ENCODE measurements around the gene ARRDC2. TPM values are rescaled to one million over a fixed set of nuclear protein-coding genes. Genes with fewer than 3 reads are reported as not detected.

The ARRDC2 gene
- total RNA-seq, 6 experiments from 2014 or later = 3.6 to 28.5 (median 10.8) TPM

DNA sequence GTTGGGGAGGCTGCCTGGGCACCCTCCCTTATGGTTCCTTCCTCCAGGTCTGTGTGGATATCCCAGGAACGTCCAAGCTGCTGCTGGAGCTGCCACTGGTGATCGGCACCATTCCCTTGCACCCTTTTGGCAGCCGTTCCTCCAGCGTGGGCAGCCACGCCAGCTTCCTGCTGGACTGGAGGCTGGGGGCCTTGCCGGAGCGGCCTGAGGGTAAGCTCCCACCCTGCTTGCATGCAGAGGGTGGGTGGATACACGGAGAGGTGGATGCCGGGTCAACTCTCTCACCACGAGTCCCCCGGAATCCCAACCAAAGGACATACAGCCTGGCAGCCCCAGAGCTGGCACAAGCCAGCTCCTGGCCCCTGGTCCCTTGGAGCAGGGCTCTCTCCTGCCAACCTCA lies 2.2 kb downstream of the ARRDC2 start:
- H3K36me3 ChIP-seq = peaks cover 0 to 35% (median 14%) of the 10 kb centered on the region in 4 donors
- peaks cover 0 to 27% (median 2%) of the 10 kb centered on the region in 4 donors for H3K4me1 ChIP-seq
- no CpG with 5 or more reads among the region's 11 CpGs for WGBS (ENCODE audit: insufficient coverage, low coverage, low lambda C conversion rate, missing lambda C conversion rate)
- no peaks in the 10 kb centered on the region for H3K27me3 ChIP-seq
- ATAC-seq (no peak), DNase-seq (no peak)
- H3K9me3 ChIP-seq = no peaks in the 10 kb centered on the region
- H3K27ac ChIP-seq = peak overlapping the region in 2 of 3 donors; percentile 75 to 94
- intact Hi-C loops (cut with DNase I) = loop anchor here in 1 of 2 donors (5.0 kb wide), 1 partner anchor 47 kb away; no protein-coding TSS in a partner anchor
- no peak for TF ChIP-seq POLR2A (IDR thresholded peaks at IDR 0.05)
- TF ChIP-seq, protein P1, sequence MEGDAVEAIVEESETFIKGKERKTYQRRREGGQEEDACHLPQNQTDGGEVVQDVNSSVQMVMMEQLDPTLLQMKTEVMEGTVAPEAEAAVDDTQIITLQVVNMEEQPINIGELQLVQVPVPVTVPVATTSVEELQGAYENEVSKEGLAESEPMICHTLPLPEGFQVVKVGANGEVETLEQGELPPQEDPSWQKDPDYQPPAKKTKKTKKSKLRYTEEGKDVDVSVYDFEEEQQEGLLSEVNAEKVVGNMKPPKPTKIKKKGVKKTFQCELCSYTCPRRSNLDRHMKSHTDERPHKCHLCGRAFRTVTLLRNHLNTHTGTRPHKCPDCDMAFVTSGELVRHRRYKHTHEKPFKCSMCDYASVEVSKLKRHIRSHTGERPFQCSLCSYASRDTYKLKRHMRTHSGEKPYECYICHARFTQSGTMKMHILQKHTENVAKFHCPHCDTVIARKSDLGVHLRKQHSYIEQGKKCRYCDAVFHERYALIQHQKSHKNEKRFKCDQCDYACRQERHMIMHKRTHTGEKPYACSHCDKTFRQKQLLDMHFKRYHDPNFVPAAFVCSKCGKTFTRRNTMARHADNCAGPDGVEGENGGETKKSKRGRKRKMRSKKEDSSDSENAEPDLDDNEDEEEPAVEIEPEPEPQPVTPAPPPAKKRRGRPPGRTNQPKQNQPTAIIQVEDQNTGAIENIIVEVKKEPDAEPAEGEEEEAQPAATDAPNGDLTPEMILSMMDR (IDR thresholded peaks at IDR 0.05) = no peak
- H3K4me3 ChIP-seq = peak overlapping the region; percentile 53 to 72 (median 60)

DNA sequence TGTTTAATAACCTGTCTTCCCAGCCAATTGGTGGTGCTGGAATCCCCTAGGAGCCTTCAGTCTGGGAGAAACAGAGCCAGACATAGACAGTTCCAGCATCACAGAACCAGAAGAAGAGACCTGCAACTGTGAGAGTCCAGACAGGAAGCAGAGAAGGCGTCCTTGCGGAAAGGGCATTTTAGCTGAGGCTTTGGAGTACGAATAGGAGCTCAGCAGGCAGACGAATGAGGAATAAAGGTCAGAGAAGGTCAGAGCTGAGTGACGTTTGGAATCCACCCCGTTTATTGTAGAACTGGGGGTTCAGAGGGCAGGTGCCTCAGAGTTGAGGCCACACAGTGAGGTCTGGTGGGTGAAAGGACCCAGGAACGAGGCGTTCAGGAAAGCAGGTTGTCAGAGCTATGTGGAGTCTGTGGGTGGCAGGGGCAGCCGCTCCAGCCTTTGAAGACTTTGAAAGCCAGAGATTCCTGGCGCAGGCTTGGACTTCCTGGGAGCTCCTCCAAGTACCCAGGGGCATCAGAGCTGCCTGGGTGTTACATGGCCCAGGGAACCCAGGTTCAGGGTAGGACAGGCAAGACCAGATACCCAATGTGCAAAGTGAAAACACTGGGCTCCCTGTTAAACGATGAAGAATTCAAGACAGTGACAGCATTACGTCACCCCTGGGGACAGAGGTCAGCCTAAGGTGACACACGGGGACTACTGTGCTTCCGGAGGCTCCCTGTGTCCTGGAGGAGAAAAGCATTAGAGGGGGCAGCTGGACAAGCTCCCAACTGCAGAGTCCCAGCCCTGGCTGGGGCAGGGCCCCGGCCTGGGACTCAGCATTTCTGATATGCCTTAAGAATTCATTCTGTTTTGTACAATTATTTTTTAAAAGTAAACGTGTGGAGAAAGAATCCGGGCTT lies 5.5 kb downstream of the ARRDC2 start:
- Histone ChIP-seq H3K9me3 (no peaks in the 10 kb centered on the region), H3K27ac (peak overlapping the region; percentile 72 to 90 (median 87)), H3K4me1 (peaks cover 0 to 23% (median 2%) of the 10 kb centered on the region in 4 donors), H3K27me3 (no peaks in the 10 kb centered on the region), H3K4me3 (peak overlapping the region in 1 of 3 donors; percentile 18), H3K36me3 (peaks cover 0 to 35% (median 14%) of the 10 kb centered on the region in 4 donors)
- ATAC-seq (peak; percentile 63 to 88 (median 78)), DNase-seq (peak; percentile 58 to 81 (median 80))
- TF ChIP-seq POLR2A (IDR thresholded peaks at IDR 0.05) = no peak
- TF ChIP-seq, protein P1 (IDR thresholded peaks at IDR 0.05) = no peak
- 39% methylated on average over 15 of the region's 17 CpGs for WGBS (ENCODE audit: insufficient coverage, low coverage, low lambda C conversion rate, missing lambda C conversion rate)
- intact Hi-C loops (cut with DNase I) = loop anchor here in 1 of 2 donors (5.0 kb wide), 1 partner anchor 44 kb away; no protein-coding TSS in a partner anchor

DNA sequence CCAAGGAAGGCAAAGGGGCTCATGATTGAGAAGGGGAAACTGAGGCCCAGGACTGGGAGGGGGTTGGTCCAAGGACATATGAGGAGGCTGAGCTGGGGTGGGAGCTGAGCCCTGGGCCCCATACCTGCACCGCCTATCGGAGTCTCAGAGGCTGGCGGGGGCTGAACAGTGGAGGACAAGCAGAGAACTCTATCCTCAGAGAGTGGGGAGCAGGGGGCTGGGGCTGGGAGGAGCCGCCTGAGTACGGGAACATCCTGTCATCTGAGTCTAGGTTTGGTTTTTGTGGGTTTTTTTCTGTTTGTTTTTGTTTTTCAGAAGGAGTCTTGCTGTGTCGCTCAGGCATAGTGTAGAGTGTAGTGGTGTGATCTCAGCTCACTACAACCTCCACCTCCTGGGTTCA lies 6.2 kb downstream of the ARRDC2 start:
- TF ChIP-seq, protein P1 (IDR thresholded peaks at IDR 0.05) = no peak
- TF ChIP-seq POLR2A (IDR thresholded peaks at IDR 0.05) = no peak
- no peak for DNase-seq

DNA sequence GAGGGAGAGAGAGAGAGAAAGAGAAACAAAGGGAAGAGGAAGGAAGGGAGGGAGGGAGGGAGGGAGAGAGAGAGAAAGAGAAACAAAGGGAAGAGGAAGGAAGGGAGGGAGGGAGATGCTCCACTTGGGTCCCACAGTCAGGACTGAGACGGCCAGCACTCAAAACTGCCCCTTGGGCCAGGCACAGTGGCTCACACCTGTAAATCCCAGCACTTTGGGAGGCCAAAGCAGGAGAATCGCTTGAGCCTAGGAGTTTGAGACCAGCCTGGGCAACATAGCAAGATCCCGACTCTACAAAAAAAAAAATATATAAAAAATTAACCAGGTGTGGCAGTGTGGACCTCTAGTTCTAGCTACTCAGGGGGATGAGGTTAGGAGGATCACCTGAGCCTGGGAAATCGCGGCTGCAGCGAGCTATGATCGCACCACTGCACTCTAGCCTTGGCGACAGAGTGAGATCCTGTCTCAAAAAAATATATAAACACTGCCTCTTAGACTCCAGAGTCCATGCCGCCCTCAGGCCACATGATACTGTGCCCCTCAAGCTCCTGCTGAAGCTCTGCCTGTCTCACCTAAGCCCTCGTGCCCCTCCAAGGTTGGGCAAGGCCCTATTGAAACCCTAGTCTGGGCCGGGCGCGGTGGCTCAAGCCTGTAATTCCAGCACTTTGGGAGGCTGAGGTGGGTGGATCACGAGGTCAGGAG lies 8.4 kb downstream of the ARRDC2 start:
- Histone ChIP-seq H3K4me3 (no peak overlapping the region), H3K9me3 (no peaks in the 10 kb centered on the region), H3K27ac (peak overlapping the region; percentile 18 to 67 (median 51)), H3K4me1 (peaks cover 3 to 30% (median 12%) of the 10 kb centered on the region in 4 donors), H3K36me3 (peaks cover 0 to 19% (median 4%) of the 10 kb centered on the region in 4 donors), H3K27me3 (no peaks in the 10 kb centered on the region)
- ATAC-seq (no peak), DNase-seq (no peak)
- WGBS (ENCODE audit: insufficient coverage, low coverage, low lambda C conversion rate, missing lambda C conversion rate) = 63% methylated on average over 6 of the region's 14 CpGs
- intact Hi-C loops (cut with DNase I) = no loop called here
- no peak for TF ChIP-seq POLR2A (IDR thresholded peaks at IDR 0.05)
- TF ChIP-seq, protein P1 (IDR thresholded peaks at IDR 0.05) = no peak

More for the DNA sequence above, 6.2 kb downstream of the ARRDC2 start:
- peaks cover 0 to 35% (median 14%) of the 10 kb centered on the region in 4 donors for H3K36me3 ChIP-seq
- H3K27me3 ChIP-seq = no peaks in the 10 kb centered on the region
- no peak overlapping the region for H3K4me3 ChIP-seq
- ATAC-seq = no peak
- H3K9me3 ChIP-seq = no peaks in the 10 kb centered on the region
- WGBS (ENCODE audit: insufficient coverage, low coverage, low lambda C conversion rate, missing lambda C conversion rate) = 80% methylated on average over 1 of the region's 6 CpGs
- intact Hi-C loops (cut with DNase I) = loop anchor here in 1 of 2 donors (5.0 kb wide), 1 partner anchor 43 kb away; no protein-coding TSS in a partner anchor
- peaks cover 0 to 16% (median 2%) of the 10 kb centered on the region in 4 donors for H3K4me1 ChIP-seq
- H3K27ac ChIP-seq = peak overlapping the region; percentile 72 to 90 (median 87)
